Kidney (tissue), 14 donors: ENCODE data around the gene HAPSTR1. TPM values are rescaled to one million over a fixed set of nuclear protein-coding genes. Genes with fewer than 3 reads are reported as not detected.
"Not testable (repeated sequence)": the region's sequence is repeated elsewhere in the genome, so short reads cannot be mapped to it uniquely, and the experiment has no call there.

Experiments used
- DNase-seq, 5 donors: peaks; one replicate each; pipeline ENCODE4 v3.0.0-alpha.2; 2013 to 2020
- FAIRE-seq: peaks from 2 replicates; lab custom pipeline; 2012; peaks lifted over from hg19 to GRCh38; lab: Jason Lieb, UNC
- H3K27ac ChIP-seq, 2 donors: one replicate each; pipeline ENCODE4 v1.7.0; 2013; ENCODE audit warnings: low read depth in 2 of 2, low read length in 2 of 2, inconsistent platforms in 1 of 2
- H3K27me3 ChIP-seq: one replicate; pipeline ENCODE4 v1.7.1; 2013; ENCODE audit warnings: low read length, inconsistent platforms; ENCODE audit not compliant: control insufficient read depth, insufficient read depth
- H3K36me3 ChIP-seq, 3 donors: one replicate each; pipeline versions ENCODE4 v1.7.0 to v1.7.1; 2013; ENCODE audit warnings: low read length in 3 of 3, control low read depth in 1 of 3, inconsistent platforms in 1 of 3; ENCODE audit not compliant: insufficient read depth in 3 of 3, control insufficient read depth in 2 of 3
- H3K4me1 ChIP-seq, 3 donors: one replicate each; pipeline versions ENCODE4 v1.7.0 to v1.7.1; 2013; ENCODE audit warnings: low read length in 3 of 3, inconsistent platforms in 1 of 3, low read depth in 1 of 3; ENCODE audit not compliant: control insufficient read depth in 2 of 3, insufficient read depth in 2 of 3
- H3K4me3 ChIP-seq, 3 donors: one replicate each; pipeline versions ENCODE4 v1.7.0 to v1.8.1; 2013; ENCODE audit warnings: low read length in 3 of 3, control low read depth in 1 of 3, inconsistent platforms in 1 of 3
- H3K9ac ChIP-seq, 3 donors: one replicate each; pipeline versions ENCODE4 v1.7.0 to v1.7.1; 2013; ENCODE audit warnings: low read length in 3 of 3, control low read depth in 1 of 3, inconsistent platforms in 1 of 3
- H3K9me3 ChIP-seq, 3 donors: one replicate each; pipeline versions ENCODE4 v1.7.0 to v1.7.1; 2013; ENCODE audit warnings: low read length in 3 of 3, control low read depth in 1 of 3, inconsistent platforms in 1 of 3; ENCODE audit not compliant: control insufficient read depth in 2 of 3, insufficient read depth in 1 of 3
- CTCF ChIP-seq: IDR thresholded peaks from 3 replicates; pipeline ENCODE4 v1.5.1; 2012; ENCODE audit warnings: mild to moderate bottlenecking, moderate library complexity, borderline replicate concordance; ENCODE audit not compliant: insufficient read depth; ENCODE audit errors: extremely low read depth
- intact Hi-C: fragments of 100-400 bp; cut with DNase I; formaldehyde crosslinking; loops from one replicate; pipeline ENCODE4 v1.11.1; 2022
- polyA plus RNA-seq: library from polyadenylated mRNA; stranded (reverse); fragments of 350-450 nt; fragmentation: Illumina TruSeq; extraction: RNeasy Lipid Tissue Mini Kit (QIAGEN cat#74804); gene quantifications from one replicate; pipeline ENCODE4 v1.2.3, GENCODE V29; 2014; ENCODE audit warnings: low read depth, low replicate concordance; ENCODE audit not compliant: insufficient read depth
- total RNA-seq: library from RNA; stranded (reverse); fragmentation: NEBNext Ultra II Directional; extraction: Animal tissue kit (Norgen Biotek cat#: 25700); gene quantifications from one replicate; pipeline ENCODE4 v1.2.1, GENCODE V29; 2021
- donor health status: control.
- donor health status: control.
- donor health status: control.
- donor health status: control.
- donor health status: control.
- donor health status: DM: yes; HTN: yes; CAD: no.
- donor health status: Normal renal cell carcinoma (clear cell type).

Gene HAPSTR1
- total and polyA plus RNA-seq, 2 donors from 2014 or later: 14.7 to 77.0 TPM

DNA sequence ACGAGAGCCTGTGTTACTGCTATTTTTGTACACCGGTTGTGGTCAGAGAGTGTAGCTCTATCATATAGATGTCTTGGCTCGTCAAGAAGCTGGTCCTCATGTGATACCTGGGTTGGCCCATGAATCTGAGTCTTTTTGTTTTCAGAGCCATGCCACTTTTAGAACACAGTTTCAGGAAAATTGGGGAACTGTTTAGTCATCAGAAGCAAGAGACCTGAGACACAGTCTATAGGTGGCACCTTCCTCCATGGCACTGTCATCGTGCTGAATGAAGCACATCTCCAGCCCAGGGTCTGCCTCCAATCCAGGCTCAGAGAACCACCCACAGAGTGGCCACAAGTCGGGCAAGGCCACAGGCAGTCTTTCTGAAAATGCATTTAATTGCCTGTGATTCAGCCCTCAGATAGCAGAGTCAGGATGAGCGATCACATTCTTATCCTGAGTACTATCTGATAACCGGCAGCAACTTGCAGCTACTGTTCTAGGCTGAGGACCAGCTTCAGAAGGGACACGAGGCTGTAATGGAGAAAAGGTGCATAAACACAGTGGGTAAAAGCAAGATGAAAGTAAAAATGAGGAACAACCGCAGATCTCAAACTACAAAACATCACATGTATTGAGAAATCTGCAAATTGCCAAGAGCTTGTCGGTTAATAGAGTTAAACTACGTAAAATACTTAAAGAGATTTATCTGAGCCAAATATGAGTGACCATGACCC, 14.2 kb upstream of the HAPSTR1 start:
- no peak for TF ChIP-seq CTCF
- intact Hi-C loops: no loop called here
- Histone ChIP-seq H3K36me3 (no peaks in the 10 kb centered on the region), H3K9me3 (no peaks in the 10 kb centered on the region), H3K27ac (no peak overlapping the region), H3K4me1 (no peaks in the 10 kb centered on the region), H3K9ac (no peak overlapping the region), H3K27me3 (no peaks in the 10 kb centered on the region), H3K4me3 (no peak overlapping the region)
- FAIRE-seq (no peak), DNase-seq (peak in 1 of 5 donors; percentile 34)

GRCh38 chr16:9078467-9079429, 12.7 kb upstream of the HAPSTR1 start:
- H3K9ac ChIP-seq, H3K27ac ChIP-seq, intact Hi-C loops, H3K4me3 ChIP-seq, H3K4me1 ChIP-seq, H3K36me3 ChIP-seq, FAIRE-seq, H3K9me3 ChIP-seq, H3K27me3 ChIP-seq: not testable (repeated sequence)
- peak in 1 of 5 donors; percentile 50 for DNase-seq

GRCh38 chr16:9079430-9079812, 12.0 kb upstream of the HAPSTR1 start:
- H3K36me3 ChIP-seq: no peaks in the 10 kb centered on the region
- H3K9ac ChIP-seq: no peak overlapping the region
- no peaks in the 10 kb centered on the region for H3K4me1 ChIP-seq
- H3K27ac ChIP-seq: no peak overlapping the region
- no peaks in the 10 kb centered on the region for H3K9me3 ChIP-seq
- DNase-seq (no peak), FAIRE-seq (no peak)
- intact Hi-C loops: no loop called here
- H3K27me3 ChIP-seq: no peaks in the 10 kb centered on the region
- no peak overlapping the region for H3K4me3 ChIP-seq
- TF ChIP-seq CTCF: no peak

- intact Hi-C loops: no loop called here
- Histone ChIP-seq H3K9me3 (no peaks in the 10 kb centered on the region), H3K27me3 (no peaks in the 10 kb centered on the region), H3K36me3 (no peaks in the 10 kb centered on the region), H3K4me1 (no peaks in the 10 kb centered on the region), H3K9ac (no peak overlapping the region), H3K27ac (no peak overlapping the region), H3K4me3 (no peak overlapping the region)
- no peak for TF ChIP-seq CTCF
- DNase-seq: no peak
- FAIRE-seq: no peak
Observed at GRCh38 chr16:9081158-9081557, 10.3 kb upstream of the HAPSTR1 start.
